Endothelial cell of umbilical vein (primary cell): ENCODE results near the gene RNU5B-1. TPM values are rescaled to one million over a fixed set of nuclear protein-coding genes. Genes with fewer than 3 reads are reported as not detected.

ENCODE experiments used
- BruUV-seq: library from RNA; stranded (reverse); fragments of 400-500 nt; replicated peaks from 2 replicates; lab custom pipeline; 2021; lab: Mats Ljungman, UMichigan
- CTCF ChIA-PET: fragments of 300-600, 350-600 bp; sonication (Branson Sonifier 250); formaldehyde crosslinking; loops from one replicate; lab custom pipeline; 2021; ENCODE audit warnings: antibody characterized with exemption, inconsistent platforms; lab: Charles Lee
- POLR2A ChIA-PET: fragments of 300-600, 350-600 bp; sonication (Branson Sonifier 250); formaldehyde crosslinking; loops from one replicate; lab custom pipeline; 2021; ENCODE audit warnings: antibody characterized with exemption, inconsistent platforms; lab: Charles Lee
- DNase-seq: peaks from one replicate; pipeline ENCODE4 v3.0.0-alpha.2; 2011; ENCODE audit warnings: low read depth, low spot score
- FAIRE-seq: peaks from 2 replicates; lab custom pipeline; 2011; peaks lifted over from hg19 to GRCh38; lab: Jason Lieb, UNC
- H2AFZ ChIP-seq: 2 replicates; pipeline ENCODE4 v1.6.0; 2012; ENCODE audit warnings: low read depth, low read length, control low read depth, inconsistent platforms
- H3K27ac ChIP-seq: 2 replicates; pipeline ENCODE4 v1.5.1; 2011; ENCODE audit warnings: low read depth, mild to moderate bottlenecking, control low read depth, low read length, moderate library complexity; ENCODE audit not compliant: insufficient read depth
- H3K27me3 ChIP-seq, 2 experiments: 2 replicates each; pipeline versions ENCODE4 v1.6.0 to v1.6.1; 2011; ENCODE audit warnings: low read length in 2 of 2, mixed read lengths in 1 of 2; ENCODE audit not compliant: control insufficient read depth in 2 of 2, insufficient read depth in 2 of 2
- H3K36me3 ChIP-seq, 2 experiments: 2 replicates in 1 of 2; 3 replicates in 1 of 2; pipeline ENCODE4 v1.5.1; 2011; ENCODE audit warnings: low read length in 2 of 2, mild to moderate bottlenecking in 1 of 2, moderate library complexity in 1 of 2; ENCODE audit not compliant: control insufficient read depth in 2 of 2, insufficient read depth in 2 of 2; ENCODE audit errors: extremely low read depth in 1 of 2
- H3K4me1 ChIP-seq: 3 replicates; pipeline ENCODE4 v1.5.1; 2011; ENCODE audit warnings: mild to moderate bottlenecking, low read length; ENCODE audit not compliant: control insufficient read depth, insufficient read depth; ENCODE audit errors: extremely low read depth
- H3K4me2 ChIP-seq: 2 replicates; pipeline ENCODE4 v1.6.1; 2011; ENCODE audit warnings: low read length, control low read depth, mixed read lengths; ENCODE audit not compliant: insufficient read depth
- H3K4me3 ChIP-seq, 3 experiments: fragments of 200-600 bp in 1 of 3; sonication (generic), shearing (Covaris generic) in 1 of 3; replicated peaks in 1 of 3; 2 replicates each; pipeline ENCODE4 v1.5.1; 2011 to 2016; ENCODE audit warnings: control low read depth in 3 of 3, low read length in 3 of 3, mild to moderate bottlenecking in 2 of 3, inconsistent platforms in 1 of 3, low read depth in 1 of 3, moderate library complexity in 1 of 3; ENCODE audit not compliant: insufficient read depth in 1 of 3
- H3K79me2 ChIP-seq: 2 replicates; pipeline ENCODE4 v1.6.0; 2012; ENCODE audit warnings: low read length, inconsistent platforms; ENCODE audit not compliant: control insufficient read depth, insufficient read depth
- H3K9ac ChIP-seq: replicated peaks from 2 replicates; pipeline ENCODE3; 2011; ENCODE audit warnings: low read length, control low read depth; ENCODE audit not compliant: insufficient read depth; ENCODE audit errors: extremely low read depth
- H3K9me1 ChIP-seq: replicated peaks from 3 replicates; pipeline ENCODE4 v1.6.0; 2011; ENCODE audit warnings: mild to moderate bottlenecking, low read length; ENCODE audit not compliant: control insufficient read depth, insufficient read depth; ENCODE audit errors: extremely low read depth
- H3K9me3 ChIP-seq: replicated peaks from 2 replicates; pipeline ENCODE4 v1.5.1; 2012; ENCODE audit warnings: low read length, inconsistent platforms; ENCODE audit not compliant: control insufficient read depth, insufficient read depth
- H4K20me1 ChIP-seq: replicated peaks from 2 replicates; pipeline ENCODE3; 2011; ENCODE audit warnings: mild to moderate bottlenecking, low read length; ENCODE audit not compliant: control insufficient read depth, insufficient read depth; ENCODE audit errors: extremely low read depth
- CTCF ChIP-seq, 2 donors: IDR thresholded peaks; 1 replicate in 1 of 2; 2 replicates in 1 of 2; pipeline ENCODE4 v1.5.1; 2011; ENCODE audit warnings: low read length in 2 of 2, mild to moderate bottlenecking in 2 of 2, moderate library complexity in 2 of 2, control low read depth in 1 of 2, inconsistent platforms in 1 of 2, low read depth in 1 of 2; ENCODE audit not compliant: insufficient read depth in 1 of 2; ENCODE audit errors: extremely low read depth in 1 of 2
- EZH2 ChIP-seq: IDR thresholded peaks from 2 replicates; pipeline ENCODE4 v1.6.1; 2012; ENCODE audit warnings: borderline replicate concordance, low read depth, mild to moderate bottlenecking, moderate library complexity, low read length, inconsistent platforms; ENCODE audit not compliant: severe bottlenecking
- GATA2 ChIP-seq: IDR thresholded peaks from 2 replicates; pipeline ENCODE4 v1.7.0; 2011; ENCODE audit warnings: low read depth, mild to moderate bottlenecking, moderate library complexity, mixed read lengths, low read length; ENCODE audit not compliant: insufficient read length, insufficient read depth
- JUN ChIP-seq: IDR thresholded peaks from 2 replicates; pipeline ENCODE4 v1.6.1; 2011; ENCODE audit warnings: borderline replicate concordance, low read depth; ENCODE audit not compliant: insufficient read length, insufficient read depth
- MYC ChIP-seq: IDR thresholded peaks from one replicate; pipeline ENCODE4 v1.6.1; 2011; ENCODE audit warnings: mild to moderate bottlenecking, low read depth, low read length
- POLR2A ChIP-seq: IDR thresholded peaks from 2 replicates; pipeline ENCODE4 v1.6.1; 2012; ENCODE audit warnings: low read depth, mild to moderate bottlenecking, control low read depth, low read length
- POLR2AphosphoS5 ChIP-seq: IDR thresholded peaks from 2 replicates; pipeline ENCODE4 v1.6.1; 2012; ENCODE audit warnings: low read depth, mild to moderate bottlenecking, control low read depth, low read length, moderate library complexity; ENCODE audit not compliant: insufficient read depth
- dilution Hi-C: fragments of 300-500 bp; cut with MboI; formaldehyde crosslinking; loops from one replicate; pipeline ENCODE4 v1.15.0; 2019; ENCODE audit warnings: low sequenced_read_pairs; ENCODE audit not compliant: extremely low pct_ligation_motif_present
- intact Hi-C: fragments of 100-400 bp; cut with micrococcal nuclease; formaldehyde crosslinking; loops from one replicate; pipeline ENCODE4 v1.10.0; 2022
- polyA plus RNA-seq, 4 experiments: library from polyadenylated mRNA; depleted of rRNA in 3 of 4; stranded (reverse) in 3 of 4; unstranded in 1 of 4; fragments of >200 nt; gene quantifications; 2 replicates each; pipeline versions ENCODE4 v1.2.1 to v1.2.3, GENCODE V29; 2011 to 2012; ENCODE audit warnings: missing spikeins in 1 of 4
- total RNA-seq: library from RNA; stranded (reverse); gene quantifications from 2 replicates; pipeline ENCODE4 v1.2.3, GENCODE V29; 2021
- TF ChIP-seq, protein P1 (sequence below): IDR thresholded peaks from 2 replicates; pipeline ENCODE4 v1.6.1; 2011; ENCODE audit not compliant: insufficient read depth, insufficient read length

Gene RNU5B-1
- total and polyA plus RNA-seq, 2 donors (not counting 3 experiments of a cell fraction or from before 2014, with no cell fraction given): not detected

DNA sequence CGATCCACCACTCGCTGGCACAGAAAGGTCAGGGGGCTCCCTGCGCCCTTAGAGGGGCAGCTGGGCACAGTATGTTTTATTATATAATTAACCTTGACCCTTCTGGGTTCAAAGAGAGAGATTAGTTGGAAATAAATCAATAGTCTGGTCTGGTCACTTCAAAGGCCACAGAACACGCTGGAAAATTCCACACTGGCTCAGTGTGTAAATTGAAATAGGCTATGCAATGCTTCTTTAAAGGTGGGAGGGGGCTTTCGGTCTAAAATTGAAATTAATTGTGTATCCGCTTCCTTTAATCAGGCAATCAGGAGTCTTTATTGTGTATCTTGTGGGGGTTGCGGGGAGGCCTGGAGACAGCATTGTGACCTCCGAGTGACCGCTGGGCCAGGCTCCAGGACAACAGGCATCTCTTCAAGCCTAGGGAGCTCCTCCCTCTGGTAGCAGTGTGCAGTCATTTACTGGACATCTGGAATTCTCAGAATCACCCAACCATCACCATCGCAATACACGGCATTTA lies 8.0 kb downstream of the RNU5B-1 start:
- Histone ChIP-seq H3K27me3 (peaks cover 7 to 8% of the 10 kb centered on the region in 2 experiments), H3K27ac (no peak overlapping the region), H3K4me3 (no peak overlapping the region), H3K4me2 (no peak overlapping the region), H3K9me1 (no peaks in the 10 kb centered on the region), H2AFZ (no peak overlapping the region), H3K9me3 (no peaks in the 10 kb centered on the region), H3K79me2 (no peaks in the 10 kb centered on the region), H3K4me1 (no peaks in the 10 kb centered on the region), H3K9ac (no peak overlapping the region), H4K20me1 (no peaks in the 10 kb centered on the region), H3K36me3 (no peaks in the 10 kb centered on the region)
- CTCF ChIA-PET: interaction anchor here (1.1 to 1.2 kb wide), 4 partner anchors 8 to 88 kb away, joined by 3 to 7 read pairs (median 3); partner anchors contain the start of gene RNU5B-1
- no peak for TF ChIP-seq JUN
- TF ChIP-seq EZH2: no peak
- TF ChIP-seq CTCF (IDR thresholded peaks at IDR 0.05; ENCODE audit: extremely low read depth in 1 of 2, insufficient read depth in 1 of 2, low read depth in 1 of 2, low read length in 2 of 2): no peak
- no peak for TF ChIP-seq GATA2
- TF ChIP-seq, protein P1, sequence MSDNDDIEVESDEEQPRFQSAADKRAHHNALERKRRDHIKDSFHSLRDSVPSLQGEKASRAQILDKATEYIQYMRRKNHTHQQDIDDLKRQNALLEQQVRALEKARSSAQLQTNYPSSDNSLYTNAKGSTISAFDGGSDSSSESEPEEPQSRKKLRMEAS: no peak
- no peak for TF ChIP-seq MYC
- TF ChIP-seq POLR2AphosphoS5: no peak
- no peak for TF ChIP-seq POLR2A
- intact Hi-C loops (no loop called here), dilution Hi-C loops (no loop called here)
- POLR2A ChIA-PET: interaction anchor here (5.3 kb wide), 1 partner anchor 8 kb away, joined by 39 read pairs; the partner anchor contains the start of gene RNU5B-1
- BruUV-seq: no TSS peak
- DNase-seq (no peak), FAIRE-seq (no peak)
